Liver (tissue), 3 donors: ENCODE results near the gene TDRD9.

Source experiments
- CTCF ChIP-seq: fragments of 150-350 bp; IDR thresholded peaks from 2 replicates; pipeline ENCODE4 v1.5.1; 2017; ENCODE audit warnings: improper control_type of control experiment, low read depth, low read length; ENCODE audit not compliant: missing input control
- EGR1 ChIP-seq, 2 donors: IDR thresholded peaks; 2 replicates each; pipeline ENCODE4 v1.6.1; 2016 to 2018; ENCODE audit warnings: antibody characterized with exemption in 2 of 2, low read depth in 2 of 2
- FOXA1 ChIP-seq: IDR thresholded peaks from 2 replicates; pipeline ENCODE4 v1.6.1; 2016; ENCODE audit warnings: antibody characterized with exemption
- GABPA ChIP-seq, 2 donors: IDR thresholded peaks in 1 of 2; conservative IDR thresholded peaks in 1 of 2; 2 replicates each; pipeline ENCODE4 v1.6.1; 2016; ENCODE audit warnings: antibody characterized with exemption in 2 of 2, mild to moderate bottlenecking in 1 of 2, moderate library complexity in 1 of 2
- RAD21 ChIP-seq, 2 donors: IDR thresholded peaks; 2 replicates each; pipeline ENCODE4 v1.6.1; 2016; ENCODE audit warnings: antibody characterized with exemption in 2 of 2, mild to moderate bottlenecking in 2 of 2
- RXRA ChIP-seq, 2 donors: IDR thresholded peaks; 2 replicates each; pipeline ENCODE4 v1.6.1; 2017 to 2018; ENCODE audit warnings: antibody characterized with exemption in 2 of 2, mild to moderate bottlenecking in 1 of 2
- TAF1 ChIP-seq: conservative IDR thresholded peaks from 2 replicates; pipeline ENCODE4 v1.6.1; 2016; ENCODE audit warnings: antibody characterized with exemption, mild to moderate bottlenecking
- TF ChIP-seq, protein P1 (sequence below): IDR thresholded peaks from 2 replicates; pipeline ENCODE4 v1.6.1; 2016; ENCODE audit warnings: antibody characterized with exemption, mild to moderate bottlenecking
- donor health status: healthy.
- donor health status: healthy.

GRCh38 chr14:103960457-103961055 is 32.3 kb downstream of the TDRD9 start:
- TF ChIP-seq RXRA (IDR thresholded peaks at IDR 0.05) (no peak), CTCF (no peak), RAD21 (IDR thresholded peaks at IDR 0.05) (no peak), FOXA1 (no peak), TAF1 (no peak), GABPA (IDR thresholded peaks at IDR 0.05 in 1 of 2, conservative IDR thresholded peaks at IDR 0.05 in 1 of 2) (no peak), EGR1 (IDR thresholded peaks at IDR 0.05; ENCODE audit: low read depth in 2 of 2) (no peak)
- TF ChIP-seq, protein P1, sequence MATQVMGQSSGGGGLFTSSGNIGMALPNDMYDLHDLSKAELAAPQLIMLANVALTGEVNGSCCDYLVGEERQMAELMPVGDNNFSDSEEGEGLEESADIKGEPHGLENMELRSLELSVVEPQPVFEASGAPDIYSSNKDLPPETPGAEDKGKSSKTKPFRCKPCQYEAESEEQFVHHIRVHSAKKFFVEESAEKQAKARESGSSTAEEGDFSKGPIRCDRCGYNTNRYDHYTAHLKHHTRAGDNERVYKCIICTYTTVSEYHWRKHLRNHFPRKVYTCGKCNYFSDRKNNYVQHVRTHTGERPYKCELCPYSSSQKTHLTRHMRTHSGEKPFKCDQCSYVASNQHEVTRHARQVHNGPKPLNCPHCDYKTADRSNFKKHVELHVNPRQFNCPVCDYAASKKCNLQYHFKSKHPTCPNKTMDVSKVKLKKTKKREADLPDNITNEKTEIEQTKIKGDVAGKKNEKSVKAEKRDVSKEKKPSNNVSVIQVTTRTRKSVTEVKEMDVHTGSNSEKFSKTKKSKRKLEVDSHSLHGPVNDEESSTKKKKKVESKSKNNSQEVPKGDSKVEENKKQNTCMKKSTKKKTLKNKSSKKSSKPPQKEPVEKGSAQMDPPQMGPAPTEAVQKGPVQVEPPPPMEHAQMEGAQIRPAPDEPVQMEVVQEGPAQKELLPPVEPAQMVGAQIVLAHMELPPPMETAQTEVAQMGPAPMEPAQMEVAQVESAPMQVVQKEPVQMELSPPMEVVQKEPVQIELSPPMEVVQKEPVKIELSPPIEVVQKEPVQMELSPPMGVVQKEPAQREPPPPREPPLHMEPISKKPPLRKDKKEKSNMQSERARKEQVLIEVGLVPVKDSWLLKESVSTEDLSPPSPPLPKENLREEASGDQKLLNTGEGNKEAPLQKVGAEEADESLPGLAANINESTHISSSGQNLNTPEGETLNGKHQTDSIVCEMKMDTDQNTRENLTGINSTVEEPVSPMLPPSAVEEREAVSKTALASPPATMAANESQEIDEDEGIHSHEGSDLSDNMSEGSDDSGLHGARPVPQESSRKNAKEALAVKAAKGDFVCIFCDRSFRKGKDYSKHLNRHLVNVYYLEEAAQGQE: no peak
